GM12872 (cell line): ENCODE measurements around the gene RASSF8.

Source experiments
- TF ChIP-seq, protein P1 (sequence below): IDR thresholded peaks from 3 replicates; pipeline ENCODE4 v1.5.1; 2011; ENCODE audit warnings: low read depth, mild to moderate bottlenecking, low read length, moderate library complexity; ENCODE audit not compliant: insufficient read depth

RASSF8 gene

GRCh38 chr12:26122681-26123481, 164.4 kb downstream of the RASSF8 start:
- TF ChIP-seq, protein P1, sequence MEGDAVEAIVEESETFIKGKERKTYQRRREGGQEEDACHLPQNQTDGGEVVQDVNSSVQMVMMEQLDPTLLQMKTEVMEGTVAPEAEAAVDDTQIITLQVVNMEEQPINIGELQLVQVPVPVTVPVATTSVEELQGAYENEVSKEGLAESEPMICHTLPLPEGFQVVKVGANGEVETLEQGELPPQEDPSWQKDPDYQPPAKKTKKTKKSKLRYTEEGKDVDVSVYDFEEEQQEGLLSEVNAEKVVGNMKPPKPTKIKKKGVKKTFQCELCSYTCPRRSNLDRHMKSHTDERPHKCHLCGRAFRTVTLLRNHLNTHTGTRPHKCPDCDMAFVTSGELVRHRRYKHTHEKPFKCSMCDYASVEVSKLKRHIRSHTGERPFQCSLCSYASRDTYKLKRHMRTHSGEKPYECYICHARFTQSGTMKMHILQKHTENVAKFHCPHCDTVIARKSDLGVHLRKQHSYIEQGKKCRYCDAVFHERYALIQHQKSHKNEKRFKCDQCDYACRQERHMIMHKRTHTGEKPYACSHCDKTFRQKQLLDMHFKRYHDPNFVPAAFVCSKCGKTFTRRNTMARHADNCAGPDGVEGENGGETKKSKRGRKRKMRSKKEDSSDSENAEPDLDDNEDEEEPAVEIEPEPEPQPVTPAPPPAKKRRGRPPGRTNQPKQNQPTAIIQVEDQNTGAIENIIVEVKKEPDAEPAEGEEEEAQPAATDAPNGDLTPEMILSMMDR, result peak; percentile 34

- TF ChIP-seq, protein P1, result no peak
These were observed 165.0 kb downstream of the RASSF8 start for GRCh38 chr12:26123482-26123980.

- TF ChIP-seq, protein P1, result no peak
These were observed 166.2 kb downstream of the RASSF8 start, which contains the start of gene BHLHE41 for GRCh38 chr12:26124446-26125399. TSS of gene BHLHE41 (minus strand) at chr12:26125037. CDS start at chr12:26124779, 258 bp downstream.

DNA sequence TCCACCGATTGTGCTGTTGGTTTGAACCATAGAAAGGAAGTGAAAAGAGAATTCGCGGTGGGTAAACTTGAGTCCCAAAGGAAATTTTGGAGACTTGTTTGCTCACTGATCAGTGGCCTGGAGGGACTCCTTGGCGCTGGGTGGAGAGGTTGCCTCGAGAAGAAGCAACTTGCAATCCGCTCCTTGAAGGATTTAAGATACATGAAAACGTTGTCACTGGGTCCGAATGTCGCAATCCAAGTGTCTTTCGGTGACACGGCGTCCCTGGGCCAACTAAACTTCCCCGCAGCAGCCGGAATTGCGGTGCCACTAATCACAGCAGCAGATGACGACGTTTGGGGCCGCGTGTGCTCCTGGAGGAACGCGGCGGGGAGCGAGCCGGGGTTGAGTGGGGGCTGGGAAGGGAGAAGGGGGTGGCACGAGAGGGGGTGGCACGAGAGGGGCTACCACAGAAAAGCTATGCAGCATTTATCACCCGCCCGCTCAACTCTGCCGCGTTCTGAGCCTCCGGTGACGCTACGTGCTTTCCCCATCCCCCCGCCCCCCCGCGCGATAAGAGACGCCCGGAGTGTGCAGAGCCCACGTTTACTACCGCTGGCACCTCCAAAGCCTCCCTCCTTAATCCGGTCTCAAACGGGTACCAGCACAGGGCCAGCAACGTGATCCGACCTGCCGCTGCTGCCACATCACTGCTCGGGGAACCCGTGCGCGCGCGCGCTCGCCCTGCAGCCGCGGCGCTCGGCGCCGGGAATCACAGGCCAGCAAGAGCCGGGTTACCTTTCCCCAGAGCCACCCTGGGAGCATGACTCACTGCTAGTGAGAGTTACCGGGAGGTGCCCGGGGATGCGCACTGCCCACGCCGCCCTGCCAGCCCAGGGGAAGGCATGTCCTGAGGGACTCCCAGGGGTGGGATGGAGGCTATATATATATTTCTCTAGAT, 167.2 kb downstream of the RASSF8 start:
- TF ChIP-seq, protein P1, result no peak

- TF ChIP-seq, protein P1, result no peak
These were observed 168.1 kb downstream of the RASSF8 start for GRCh38 chr12:26126340-26127284.

- TF ChIP-seq, protein P1, result no peak
These were observed 168.9 kb downstream of the RASSF8 start for GRCh38 chr12:26127404-26127803.
